HG02678 (cell line): ENCODE results near the gene JPH3.
"Not testable (repeated sequence)": the region's sequence is repeated elsewhere in the genome, so short reads cannot be mapped to it uniquely, and the experiment has no call there.

Experiments used
- ATAC-seq: cut with Tn5 transposase; IDR thresholded peaks from one replicate; pipeline ENCODE4 v1.9.1; 2021; ENCODE audit warnings: mild to moderate bottlenecking, moderate library complexity; ENCODE audit not compliant: unreplicated experiment

The JPH3 gene

DNA sequence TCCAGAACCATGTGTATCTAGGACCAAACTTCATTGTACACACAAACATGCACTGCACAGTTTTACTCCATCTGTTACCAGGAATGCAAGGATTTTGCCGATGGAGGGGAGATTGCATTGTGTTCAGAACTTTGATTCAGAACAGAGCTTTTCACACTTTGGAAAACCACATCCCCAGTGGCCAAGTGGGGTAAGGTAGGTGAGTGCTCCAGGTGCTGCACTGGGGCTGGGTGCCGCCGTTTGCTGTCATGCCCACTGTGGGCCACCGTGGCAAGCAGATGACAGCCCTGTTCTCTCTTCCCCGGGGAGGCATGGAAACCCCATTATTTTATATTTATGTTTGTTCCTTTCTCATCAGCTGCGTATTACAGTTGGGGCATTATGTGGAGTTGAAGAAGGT is 29.3 kb upstream of the JPH3 start:
- ATAC-seq: no peak

DNA sequence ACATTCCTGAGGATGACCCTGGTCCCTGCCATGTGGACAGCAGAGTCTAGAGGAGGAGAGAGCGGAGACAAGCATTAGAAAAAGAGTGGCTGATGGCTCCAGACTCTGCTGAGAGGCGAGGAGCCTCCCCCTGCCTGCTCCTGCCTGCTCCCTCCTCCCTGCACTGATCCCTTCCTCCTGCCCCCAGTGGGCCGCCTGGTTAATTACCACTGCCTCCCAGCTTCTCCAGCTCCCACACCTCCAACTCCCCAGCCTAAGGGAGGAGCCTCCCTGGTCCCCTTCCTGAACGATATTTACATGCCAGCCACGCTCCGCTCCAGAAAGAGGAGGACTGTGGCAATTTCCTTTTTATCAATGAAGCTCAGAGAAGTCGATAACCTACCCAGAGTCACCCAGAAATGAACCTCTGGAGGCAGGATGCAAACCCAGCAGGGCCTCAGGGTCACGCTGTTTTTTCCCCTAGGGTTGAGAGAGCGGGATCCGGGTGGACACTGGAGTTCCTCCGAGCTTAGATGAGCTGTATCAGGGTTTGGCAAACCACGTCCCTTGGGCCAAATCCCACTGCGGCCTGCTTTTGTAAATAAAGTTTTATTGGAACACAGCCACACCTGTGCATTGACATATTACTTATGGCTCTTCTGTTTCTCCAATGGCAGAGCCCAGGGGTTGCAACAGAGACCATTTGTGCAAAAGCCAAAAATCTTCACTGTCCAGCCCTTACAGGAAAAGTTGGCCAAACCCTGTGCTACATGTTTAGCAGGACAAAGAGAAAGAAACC is 27.1 kb upstream of the JPH3 start:
- ATAC-seq: no peak

DNA sequence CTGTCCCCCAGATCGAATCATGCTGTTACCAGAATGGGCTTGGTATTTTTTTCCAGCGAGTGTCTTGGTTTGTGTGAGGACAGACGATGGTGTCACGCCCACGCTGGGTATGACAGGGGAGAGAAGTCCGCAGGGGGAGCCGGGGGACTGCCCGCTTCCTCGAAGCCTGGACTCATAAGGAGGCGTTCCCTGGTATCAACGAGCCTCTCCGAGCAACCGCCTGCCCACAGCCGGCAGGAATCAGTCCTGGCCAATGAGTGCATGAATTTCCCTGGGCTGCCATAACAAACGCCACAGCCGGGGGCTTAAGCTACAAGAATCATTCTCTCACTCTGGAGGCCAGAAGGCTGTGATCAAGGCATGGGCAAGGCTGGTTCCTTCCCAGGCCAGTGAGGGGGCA is 26.1 kb upstream of the JPH3 start:
- no peak for ATAC-seq

DNA sequence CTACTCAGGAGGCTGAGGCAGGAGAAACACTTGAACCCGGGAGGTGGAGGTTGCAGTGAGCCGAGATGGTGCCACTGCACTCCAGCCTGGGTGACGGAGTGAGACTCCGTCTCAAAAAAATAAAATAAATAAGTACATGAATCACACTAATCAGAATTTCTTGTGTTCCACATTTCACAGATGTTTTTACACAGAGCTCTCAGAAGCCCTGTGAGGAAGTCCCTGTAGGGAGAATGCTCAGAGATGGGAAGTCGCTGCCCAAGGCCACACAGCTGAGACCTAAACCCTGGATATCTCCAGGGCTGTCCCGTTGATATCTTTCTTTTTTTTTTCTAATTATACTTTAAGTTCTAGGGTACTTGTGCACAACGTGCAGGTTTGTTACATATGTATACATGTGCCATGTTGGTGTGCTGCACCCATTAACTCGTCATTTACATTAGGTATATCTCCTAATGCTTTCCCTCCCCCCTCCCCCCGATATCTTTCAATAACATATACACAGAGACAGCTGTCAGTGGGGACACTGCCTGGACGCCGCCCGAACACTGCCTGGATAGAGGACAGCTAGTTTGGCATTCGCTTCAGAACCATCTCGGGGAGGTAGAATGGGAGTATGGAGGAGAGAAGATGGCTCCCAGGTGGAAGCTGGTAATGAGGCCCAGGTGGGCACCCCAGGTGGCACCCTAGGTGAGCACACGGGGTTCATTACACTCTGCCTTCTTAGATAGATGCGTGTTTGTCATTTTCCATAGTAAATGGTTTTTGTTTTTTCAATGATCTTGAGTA is 24.0 kb upstream of the JPH3 start:
- not testable (repeated sequence) for ATAC-seq

DNA sequence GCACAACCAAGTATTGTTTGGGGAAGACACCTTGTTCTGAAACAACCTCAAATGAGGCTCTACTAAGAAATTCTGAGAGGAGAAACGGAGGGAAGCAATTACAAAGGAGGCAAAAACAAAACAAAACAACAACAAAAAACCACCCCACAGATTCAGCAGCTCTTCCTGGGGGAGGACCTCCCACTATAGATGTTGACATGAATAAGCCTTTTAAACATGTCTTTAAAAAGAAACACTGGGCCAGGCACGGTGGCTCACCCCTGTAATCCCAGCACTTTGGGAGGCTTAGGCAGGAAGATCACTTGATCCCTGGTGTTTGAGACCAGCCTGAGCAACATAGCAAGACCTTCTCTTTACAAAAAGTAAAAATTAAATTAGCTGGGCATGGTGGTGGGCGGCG is 22.6 kb upstream of the JPH3 start:
- no peak for ATAC-seq

DNA sequence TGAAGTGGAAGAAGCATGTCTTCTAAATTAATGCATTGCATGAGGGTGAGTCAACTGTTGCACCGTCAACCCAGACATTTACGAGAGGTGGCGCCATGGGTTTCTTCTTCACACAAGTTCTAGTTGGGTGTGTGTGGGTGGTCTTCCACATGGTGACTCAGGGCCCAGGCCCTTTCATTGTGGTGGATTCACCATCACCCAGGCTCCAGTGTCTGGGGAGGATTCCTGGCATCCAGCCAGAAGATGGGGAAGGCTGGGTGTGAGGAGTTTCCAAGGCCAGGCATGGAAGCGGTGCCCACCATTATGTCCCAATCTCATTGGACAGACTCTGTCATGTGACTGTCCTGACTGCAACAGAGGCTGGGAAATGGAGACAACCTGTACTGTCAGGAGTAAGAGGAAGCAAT is 21.4 kb upstream of the JPH3 start:
- ATAC-seq: no peak

DNA sequence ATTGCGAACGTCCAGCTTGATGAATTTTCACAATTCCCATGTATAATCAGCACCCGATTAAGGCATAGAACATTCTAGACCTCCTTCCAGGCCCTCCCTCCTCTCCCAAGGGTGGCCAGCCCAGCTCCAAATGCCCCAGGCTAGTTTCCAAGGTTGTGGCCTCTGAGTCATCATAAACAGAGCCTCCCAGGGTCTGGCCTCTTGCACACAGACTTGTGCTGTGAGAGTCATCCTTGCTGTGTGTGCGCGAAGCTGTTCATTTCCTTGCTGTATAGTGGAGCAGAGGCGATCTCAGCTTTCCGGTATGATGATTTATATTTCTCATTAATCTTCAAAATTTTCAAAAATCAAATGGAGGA is 20.5 kb upstream of the JPH3 start:
- ATAC-seq: no peak

DNA sequence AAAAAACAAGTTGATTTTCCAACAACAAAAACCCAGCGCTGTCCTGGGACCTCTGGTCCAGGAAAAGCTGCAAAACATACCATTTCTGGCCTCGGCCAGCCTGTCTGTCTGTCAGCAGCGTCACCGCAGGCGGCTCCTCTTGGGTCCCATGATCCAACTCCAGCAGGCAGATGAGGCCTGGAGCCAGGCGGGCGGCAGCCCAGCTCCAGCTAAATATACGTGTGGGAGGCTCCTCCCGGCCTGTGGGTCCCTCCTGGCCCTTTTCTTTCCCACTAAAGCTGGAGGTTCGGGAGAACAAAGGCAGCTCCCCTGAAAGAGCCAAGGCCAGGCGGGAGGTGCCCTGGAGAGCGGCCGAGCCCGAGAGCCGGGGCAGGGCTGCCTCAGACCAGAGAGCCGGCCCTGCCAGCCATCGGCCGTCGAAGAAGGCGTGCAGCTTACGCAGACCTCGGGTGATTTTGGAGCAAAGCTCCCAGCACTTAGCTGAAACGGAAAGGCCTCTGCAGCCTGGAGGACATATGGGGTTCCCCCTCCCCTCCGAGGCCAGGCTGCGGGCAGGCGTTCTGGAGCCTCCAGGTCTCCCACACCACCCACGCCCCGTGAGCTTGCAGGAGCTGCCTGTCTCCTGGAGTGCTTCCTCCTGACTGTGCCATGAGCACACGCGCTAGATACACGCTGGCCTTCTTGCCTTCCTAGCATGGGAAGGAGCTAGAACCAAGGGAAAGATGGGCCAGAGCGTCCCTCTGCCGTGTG is 19.9 kb upstream of the JPH3 start:
- ATAC-seq: no peak

DNA sequence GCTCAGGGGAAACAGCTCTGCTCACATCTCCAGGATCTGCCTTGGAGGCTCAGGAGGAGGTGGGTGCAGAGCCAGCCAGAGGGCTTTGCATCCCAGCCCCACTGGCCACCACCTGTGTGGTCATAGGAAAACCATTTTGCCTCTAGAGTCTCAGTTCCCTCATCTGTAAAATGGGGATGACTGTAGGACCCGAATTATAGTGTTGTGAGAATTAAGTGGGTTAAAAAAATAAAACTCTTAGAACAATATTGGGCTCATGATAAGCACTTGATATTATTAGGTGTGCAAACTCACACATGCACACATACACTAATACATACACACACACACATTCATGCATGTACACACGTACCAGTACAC is 19.4 kb upstream of the JPH3 start:
- ATAC-seq: no peak

DNA sequence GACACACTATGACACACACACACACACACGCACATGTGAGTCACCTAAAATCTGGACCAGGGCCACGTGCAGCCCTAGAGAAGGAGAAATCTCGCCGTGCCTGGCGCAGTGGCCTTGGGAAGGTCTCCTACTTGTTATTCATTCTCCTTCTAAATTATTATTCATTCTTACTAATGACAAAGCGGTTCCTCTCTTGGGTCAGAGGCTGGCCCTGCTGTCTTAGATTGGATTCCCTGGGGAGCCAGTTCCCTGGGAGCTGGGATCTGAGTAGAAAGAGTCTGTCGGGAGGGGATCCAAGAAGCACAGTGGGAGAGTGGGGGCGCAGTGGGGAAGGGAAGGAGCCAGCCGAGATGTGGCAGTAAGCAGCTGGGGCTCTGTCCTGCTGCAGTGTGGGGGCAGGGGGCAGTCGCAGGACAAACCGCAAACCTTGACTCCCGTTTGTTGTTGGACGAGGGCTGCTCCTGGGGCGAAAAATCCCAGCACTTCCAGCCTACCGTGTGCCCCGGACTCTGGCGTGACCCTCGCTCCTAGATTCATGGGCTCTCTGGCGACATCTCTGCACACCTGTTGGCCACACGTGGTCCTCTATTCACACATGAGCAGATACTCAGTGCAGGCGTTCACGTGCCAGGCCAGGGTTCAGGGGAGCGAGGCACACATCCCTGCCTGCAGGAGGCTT is 18.7 kb upstream of the JPH3 start:
- no peak for ATAC-seq

DNA sequence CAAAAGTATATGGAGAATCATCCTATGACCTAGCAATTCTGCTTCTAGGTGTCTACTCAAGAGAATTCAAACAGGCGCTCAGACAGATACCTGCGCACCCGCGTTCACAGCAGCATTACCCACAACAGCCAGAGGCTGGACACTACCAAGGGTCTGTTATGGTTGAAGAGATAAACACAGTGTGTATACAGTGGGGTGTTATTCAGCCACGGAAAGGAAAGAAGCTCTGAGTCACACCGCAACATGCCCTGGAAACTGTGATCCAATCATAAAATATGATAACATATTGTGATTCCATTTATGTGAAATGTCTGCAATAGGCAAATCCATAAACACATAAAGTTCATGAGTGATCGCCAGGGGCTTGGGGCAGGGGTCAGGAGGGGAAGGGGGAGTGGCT is 18.0 kb upstream of the JPH3 start:
- ATAC-seq: no peak

DNA sequence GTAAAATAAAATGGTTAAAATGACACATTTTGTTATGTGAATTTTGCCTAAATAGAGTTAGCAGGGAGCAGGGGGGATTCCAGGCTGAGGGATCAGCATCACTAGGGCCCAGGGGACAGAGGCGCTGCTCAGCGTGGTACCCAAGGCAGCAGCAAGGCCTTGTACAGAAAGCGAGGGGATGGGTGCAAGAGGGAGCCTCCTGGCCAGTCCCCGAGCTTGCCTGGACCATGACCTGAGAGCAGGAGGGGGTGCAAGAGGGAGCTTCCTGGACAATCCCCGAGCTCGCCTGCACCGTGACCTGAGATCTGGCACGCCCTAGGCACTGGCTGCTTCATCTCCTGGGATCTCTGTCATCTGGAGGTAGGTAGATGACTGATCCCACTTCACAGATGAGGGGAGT is 17.3 kb upstream of the JPH3 start:
- no peak for ATAC-seq

DNA sequence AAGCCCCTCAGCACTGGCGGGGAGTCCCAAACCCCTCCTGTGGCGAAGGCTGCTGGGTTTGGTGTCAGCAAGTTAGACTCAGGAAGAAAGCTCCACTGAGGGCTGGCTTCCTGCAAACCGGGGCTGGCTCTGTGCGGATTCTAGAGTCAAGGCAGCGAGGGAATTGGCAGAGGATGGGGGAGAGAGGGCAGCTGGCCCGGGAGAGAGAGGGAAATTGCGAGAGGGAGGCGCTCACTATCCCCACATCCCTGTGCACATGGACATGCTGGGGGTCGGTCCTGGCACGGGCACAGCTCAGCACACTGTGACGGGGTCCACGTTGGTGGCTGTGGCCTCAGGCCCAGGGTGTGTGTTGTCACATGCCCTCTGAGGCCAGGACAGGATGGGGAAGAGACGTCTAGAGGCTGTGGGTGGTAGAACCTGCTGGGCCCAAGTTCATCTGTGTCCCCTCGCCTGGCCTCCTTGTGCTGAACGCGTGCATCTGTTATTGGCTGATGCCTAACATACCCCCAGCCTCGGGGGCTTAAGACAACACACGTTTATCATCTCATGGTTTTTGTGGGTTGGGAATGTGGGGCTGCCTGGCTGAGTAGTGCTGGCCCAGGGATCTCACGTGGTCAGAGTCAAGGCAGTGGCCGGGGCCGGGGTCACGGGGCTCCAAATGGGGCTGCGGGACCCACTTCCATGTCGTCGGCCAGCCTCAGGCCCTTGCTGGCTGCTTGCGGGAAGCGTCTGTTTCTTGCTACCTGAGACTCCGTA is 16.7 kb upstream of the JPH3 start:
- no peak for ATAC-seq

DNA sequence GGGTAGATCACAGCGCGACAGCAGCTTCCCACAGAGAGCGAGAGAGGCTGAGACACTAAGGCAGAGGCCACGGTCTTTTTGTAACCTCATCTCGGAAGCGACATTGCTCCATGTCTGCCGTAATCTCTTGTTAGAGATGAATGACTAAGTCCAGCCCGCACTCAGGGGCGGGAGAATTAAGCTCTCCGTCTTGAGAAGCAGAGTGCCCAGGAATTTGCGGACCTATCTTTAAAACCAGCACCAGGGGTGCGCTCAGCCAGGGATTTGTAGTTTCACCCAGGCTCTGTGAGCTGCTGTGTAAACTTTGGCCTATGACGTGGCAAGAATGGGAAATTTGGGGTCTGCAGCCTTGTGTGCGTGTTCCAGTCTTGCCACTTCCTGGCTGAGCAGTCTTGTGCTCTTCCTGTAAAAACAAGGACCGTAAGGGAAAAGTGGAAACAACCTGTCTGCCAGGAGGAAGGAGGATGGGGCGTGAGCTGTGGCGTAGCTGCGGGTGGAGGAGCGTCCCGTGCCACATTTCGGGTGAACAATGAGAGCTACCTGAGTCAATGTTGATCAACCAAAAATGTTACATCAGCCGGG is 16.0 kb upstream of the JPH3 start:
- ATAC-seq: no peak

DNA sequence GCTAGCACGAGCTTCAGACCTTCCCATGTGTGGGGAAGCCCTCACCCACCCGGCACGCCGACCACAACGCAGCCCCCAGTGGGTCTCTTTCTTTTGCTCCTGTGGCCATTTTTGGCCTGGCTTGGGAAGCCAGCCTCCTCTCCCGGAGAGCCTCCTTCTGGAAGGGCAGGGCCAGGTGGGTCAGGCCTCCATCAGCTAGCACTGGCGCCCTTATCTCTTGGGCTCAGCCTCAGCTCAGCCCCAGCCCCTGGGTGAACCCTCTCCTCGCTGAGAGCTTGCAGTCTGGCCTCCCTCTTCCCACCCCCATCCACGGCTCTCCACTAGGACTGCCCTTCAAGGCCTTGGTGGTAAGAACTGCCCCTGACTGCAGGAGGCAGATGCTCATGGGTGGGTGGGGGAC is 14.7 kb upstream of the JPH3 start:
- ATAC-seq: no peak

DNA sequence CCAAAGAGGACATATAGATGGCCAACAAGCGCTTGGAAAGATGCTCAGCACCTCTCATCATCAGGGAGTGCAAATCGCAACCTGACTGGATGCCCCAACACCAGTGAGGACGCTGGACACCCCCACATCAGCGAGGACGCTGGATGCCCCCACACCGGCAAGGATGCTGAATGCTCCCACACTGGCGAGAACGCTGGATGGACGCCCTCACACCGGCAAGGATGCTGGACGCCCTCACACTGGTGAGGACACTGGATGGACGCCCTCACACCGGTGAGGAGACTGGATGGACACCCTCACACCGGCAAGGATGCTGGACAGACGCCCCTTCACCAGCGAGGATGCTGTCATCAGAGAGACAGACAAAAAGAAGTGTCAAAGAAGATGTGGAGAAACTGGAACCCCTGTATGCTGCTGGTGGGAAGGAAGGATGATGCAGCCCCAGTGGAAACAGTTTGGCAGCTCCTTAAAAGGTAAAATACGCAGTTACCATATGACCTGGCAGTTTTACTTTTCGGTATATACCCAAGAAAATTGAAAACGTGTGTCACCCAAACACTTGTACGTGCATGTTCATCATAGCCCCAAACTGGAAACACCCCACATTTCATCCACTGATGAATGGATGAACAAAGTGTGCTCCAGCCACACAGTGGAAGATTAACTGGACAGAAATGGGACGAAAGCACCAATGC is 10.1 kb upstream of the JPH3 start:
- ATAC-seq: no peak

DNA sequence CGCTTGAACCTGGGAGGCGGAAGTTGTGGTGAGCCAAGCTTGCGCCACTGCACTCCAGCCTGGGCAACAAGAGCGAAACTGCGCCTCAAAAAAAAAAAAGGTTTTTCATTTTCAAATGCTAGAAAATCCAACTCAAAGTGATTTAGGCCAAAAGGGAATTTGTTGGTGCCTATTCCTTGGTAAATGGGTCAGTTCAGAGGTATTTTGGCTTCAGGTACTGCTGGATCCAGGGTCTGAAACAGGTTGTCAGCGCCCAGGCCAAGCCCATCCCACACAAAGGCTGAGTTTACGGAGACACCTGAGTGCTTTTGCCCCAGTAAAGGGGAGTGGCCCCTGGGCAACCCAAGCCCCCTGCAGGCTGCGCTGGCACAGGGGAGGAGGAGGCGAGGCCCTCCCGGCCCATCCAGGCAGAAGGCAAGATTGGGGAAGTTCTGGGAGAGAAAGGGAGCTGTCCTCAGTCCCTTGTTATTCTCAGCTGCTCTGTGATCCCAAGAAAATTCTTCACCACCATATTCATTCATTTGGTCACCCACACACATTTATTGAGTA is 8.5 kb upstream of the JPH3 start:
- no peak for ATAC-seq

DNA sequence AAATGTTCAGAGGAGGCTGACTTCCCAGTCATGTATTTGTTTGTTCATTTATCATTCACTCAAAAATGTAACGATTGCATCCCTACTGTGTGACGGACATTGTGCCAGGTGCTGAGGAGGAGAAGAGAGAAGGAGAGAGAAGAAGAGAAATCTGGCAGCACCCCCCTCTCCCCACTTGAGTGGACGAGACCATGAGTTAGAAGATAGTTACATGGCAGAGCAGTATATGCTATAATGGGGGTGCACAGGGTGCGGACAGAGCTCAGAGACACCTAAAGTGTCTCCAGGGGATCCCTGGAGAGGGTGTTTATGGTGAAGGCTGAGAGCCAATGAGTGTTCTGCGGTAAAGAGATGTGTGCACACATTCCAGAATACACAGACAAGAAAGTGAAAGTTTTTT is 6.6 kb upstream of the JPH3 start:
- no peak for ATAC-seq

DNA sequence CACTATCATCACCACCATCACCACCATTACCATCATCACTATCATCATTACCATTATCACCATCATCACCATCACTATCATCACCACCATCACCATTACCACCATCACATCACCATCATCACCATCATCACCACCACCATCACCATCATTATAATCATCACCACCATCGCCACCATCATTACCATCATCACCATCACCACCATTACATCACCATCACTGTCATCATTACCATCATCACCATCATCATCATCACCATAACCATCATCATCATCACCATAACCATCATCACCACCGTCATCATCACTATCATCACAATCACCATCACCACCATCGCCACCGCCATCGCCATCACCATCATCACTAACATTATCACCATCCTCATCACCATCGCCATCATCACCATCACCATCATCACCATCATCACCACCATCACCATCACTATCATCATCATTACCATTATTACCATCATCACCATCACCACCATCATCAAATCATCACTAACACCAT is 4.9 kb upstream of the JPH3 start:
- no peak for ATAC-seq
